SU-DHL-6 (cell line): ENCODE results near the gene LRIG3.

Source experiments
- H2AFZ ChIP-seq: fragments of 200-600 bp; sonication (generic); 2 replicates; pipeline ENCODE4 v1.6.1; 2014; ENCODE audit warnings: low read depth, mild to moderate bottlenecking, moderate library complexity, mixed read lengths, antibody characterized with exemption, low read length; ENCODE audit not compliant: severe bottlenecking
- H3F3A ChIP-seq: fragments of 200-600 bp; shearing (Covaris generic); 2 replicates; pipeline ENCODE4 v1.6.0; 2016; ENCODE audit warnings: antibody characterized with exemption, mild to moderate bottlenecking; ENCODE audit not compliant: insufficient read depth
- H3K27ac ChIP-seq: fragments of 200-600 bp; sonication (generic); 2 replicates; pipeline ENCODE4 v1.5.1; 2016; ENCODE audit warnings: low read depth, mild to moderate bottlenecking, low read length, moderate library complexity, mixed read lengths
- H3K27me3 ChIP-seq: fragments of 200-600 bp; sonication (generic), shearing (Covaris generic); 2 replicates; pipeline ENCODE4 v1.6.0; 2014; ENCODE audit warnings: mild to moderate bottlenecking, low read length
- H3K36me3 ChIP-seq: fragments of 200-600 bp; sonication (generic); 2 replicates; pipeline ENCODE4 v1.6.1; 2014; ENCODE audit warnings: mild to moderate bottlenecking, low read length, mixed read lengths
- H3K4me2 ChIP-seq: fragments of 300-600, 200-600 bp; shearing (Covaris generic), sonication (generic); 2 replicates; pipeline ENCODE4 v1.6.0; 2014; ENCODE audit warnings: low read length, low read depth, mild to moderate bottlenecking; ENCODE audit not compliant: poor library complexity, severe bottlenecking
- H3K4me3 ChIP-seq: fragments of 200-600 bp; sonication (generic); 2 replicates; pipeline ENCODE4 v1.5.1; 2014; ENCODE audit warnings: antibody characterized with exemption, low read length, mild to moderate bottlenecking, mixed read lengths; ENCODE audit not compliant: insufficient read depth, poor library complexity, severe bottlenecking
- H3K79me2 ChIP-seq: fragments of 200-600 bp; sonication (generic); 2 replicates; pipeline ENCODE4 v1.6.1; 2014; ENCODE audit warnings: mild to moderate bottlenecking, low read length, moderate library complexity; ENCODE audit not compliant: insufficient read depth
- H3K9ac ChIP-seq: fragments of 200-600 bp; sonication (generic); 2 replicates; pipeline ENCODE4 v1.7.0; 2014; ENCODE audit warnings: mild to moderate bottlenecking, low read length
- H3K9me2 ChIP-seq: fragments of 200-600 bp; sonication (generic); replicated peaks from 2 replicates; pipeline ENCODE4 v1.6.1; 2014; ENCODE audit warnings: low read length; ENCODE audit not compliant: insufficient read depth
- H3K9me3 ChIP-seq: fragments of 200-600 bp; sonication (generic); 2 replicates; pipeline ENCODE4 v1.6.1; 2014; ENCODE audit warnings: low read length, mixed read lengths; ENCODE audit not compliant: insufficient read depth
- H4K20me1 ChIP-seq: fragments of 200-600 bp; sonication (generic); 2 replicates; pipeline ENCODE4 v1.6.1; 2014; ENCODE audit warnings: low read depth, mild to moderate bottlenecking, antibody characterized with exemption, low read length, moderate library complexity, mixed read lengths
- CTCF ChIP-seq: fragments of 200-600 bp; sonication (generic); IDR thresholded peaks from one replicate; pipeline ENCODE4 v1.5.1; 2017; ENCODE audit warnings: antibody characterized with exemption, mild to moderate bottlenecking, low read length, moderate library complexity; ENCODE audit not compliant: insufficient read depth, poor library complexity, severe bottlenecking
- EZH2phosphoT487 ChIP-seq: fragments of 200-600 bp; sonication (generic), shearing (Covaris generic); conservative IDR thresholded peaks from 2 replicates; pipeline ENCODE4 v1.6.1; 2018; ENCODE audit warnings: mild to moderate bottlenecking, antibody characterized with exemption, low read length, moderate library complexity, mixed read lengths

Gene LRIG3

GRCh38 chr12:58850826-58851225 lies 69.5 kb downstream of the LRIG3 start:
- Histone ChIP-seq H3K27me3 (no peaks in the 10 kb centered on the region), H3K27ac (no peak overlapping the region), H3K79me2 (no peaks in the 10 kb centered on the region), H3K9me3 (no peaks in the 10 kb centered on the region), H3K4me3 (no peak overlapping the region), H3K4me2 (no peak overlapping the region), H3K36me3 (no peaks in the 10 kb centered on the region), H3K9ac (no peak overlapping the region), H3K9me2 (no peaks in the 10 kb centered on the region), H3F3A (no peaks in the 10 kb centered on the region), H4K20me1 (no peaks in the 10 kb centered on the region), H2AFZ (no peak overlapping the region)
- no peak for TF ChIP-seq CTCF
- TF ChIP-seq EZH2phosphoT487, result no peak

- Histone ChIP-seq H3K4me3 (no peak overlapping the region), H3K9me2 (no peaks in the 10 kb centered on the region), H2AFZ (no peak overlapping the region), H3K4me2 (no peak overlapping the region), H3K36me3 (no peaks in the 10 kb centered on the region), H3K79me2 (no peaks in the 10 kb centered on the region), H4K20me1 (no peaks in the 10 kb centered on the region), H3K9ac (no peak overlapping the region), H3K27ac (no peak overlapping the region), H3F3A (no peaks in the 10 kb centered on the region), H3K27me3 (no peaks in the 10 kb centered on the region), H3K9me3 (no peaks in the 10 kb centered on the region)
- TF ChIP-seq EZH2phosphoT487 (no peak), CTCF (no peak)
Measured at GRCh38 chr12:58847901-58848600, 72.3 kb downstream of the LRIG3 start.

- H3K9me2 ChIP-seq, result no peaks in the 10 kb centered on the region
- H4K20me1 ChIP-seq, result no peaks in the 10 kb centered on the region
- no peaks in the 10 kb centered on the region for H3F3A ChIP-seq
- no peak overlapping the region for H3K4me3 ChIP-seq
- TF ChIP-seq CTCF (no peak), EZH2phosphoT487 (no peak)
- H3K9me3 ChIP-seq, result no peaks in the 10 kb centered on the region
- no peak overlapping the region for H2AFZ ChIP-seq
- no peaks in the 10 kb centered on the region for H3K79me2 ChIP-seq
- H3K27me3 ChIP-seq, result no peaks in the 10 kb centered on the region
- no peaks in the 10 kb centered on the region for H3K36me3 ChIP-seq
- no peak overlapping the region for H3K4me2 ChIP-seq
- H3K27ac ChIP-seq, result no peak overlapping the region
- no peak overlapping the region for H3K9ac ChIP-seq
Measured at GRCh38 chr12:58844161-58844560, 76.1 kb downstream of the LRIG3 start.
